Head of caudate nucleus (tissue), 42 donors: ENCODE measurements around the gene RPS5.
"Not testable (repeated sequence)": the region's sequence is repeated elsewhere in the genome, so short reads cannot be mapped to it uniquely, and the experiment has no call there.

ENCODE experiments used
- DNase-seq, 42 donors: peaks; one replicate each; pipeline versions ENCODE4 v3.0.0 to v3.0.0-alpha.2; 2020 to 2021; ENCODE audit warnings: mixed read lengths in 7 of 42
- intact Hi-C: fragments of 100-400 bp; cut with DNase I; formaldehyde crosslinking; loops from one replicate; pipeline ENCODE4 v1.15.0; 2022

RPS5 gene

DNA sequence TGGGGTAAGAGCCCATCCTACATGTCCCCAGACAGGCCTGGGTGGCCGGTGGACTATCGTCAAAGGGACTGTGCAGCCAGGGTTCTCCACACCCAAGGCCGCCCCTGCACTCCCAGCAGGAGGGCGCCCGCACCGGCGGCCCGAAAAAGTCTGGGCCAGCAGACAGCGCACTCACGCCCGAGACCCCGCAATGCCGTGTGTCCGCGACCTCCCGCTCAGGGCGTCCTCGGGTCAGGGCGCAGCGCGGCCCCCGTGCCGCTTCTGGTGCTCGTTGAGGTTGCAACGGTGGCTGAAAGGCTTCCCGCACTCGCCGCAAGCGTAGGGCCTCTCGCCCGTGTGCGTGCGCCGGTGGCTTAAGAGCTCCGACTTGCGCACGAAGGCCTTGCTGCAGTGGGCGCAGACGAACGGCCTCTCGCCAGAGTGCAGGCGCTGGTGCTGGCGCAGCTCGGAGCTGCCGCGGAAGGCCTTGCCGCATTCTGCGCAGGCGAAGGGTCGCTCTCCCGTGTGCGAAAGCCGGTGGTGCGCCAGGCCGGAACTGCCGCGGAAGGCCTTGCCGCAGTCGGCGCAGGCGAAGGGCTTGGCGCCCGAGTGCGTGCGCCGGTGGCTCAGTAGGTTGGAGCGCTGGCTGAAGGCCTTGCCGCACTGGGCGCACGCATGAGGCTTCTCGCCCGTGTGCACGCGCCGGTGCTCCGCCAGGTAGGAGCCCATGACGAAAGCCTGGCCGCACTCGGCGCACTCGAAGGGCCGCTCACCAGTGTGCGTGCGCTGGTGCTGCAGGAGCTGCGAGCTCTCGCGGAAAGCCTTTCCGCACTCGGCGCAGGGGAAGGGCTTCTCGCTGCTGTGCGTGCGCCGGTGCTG is 30.9 kb upstream of the RPS5 start:
- no peak for DNase-seq
- intact Hi-C loops: no loop called here

GRCh38 chr19:58356766-58357480 is 30.1 kb upstream of the RPS5 start:
- intact Hi-C loops: no loop called here

GRCh38 chr19:58357481-58358145 is 29.5 kb upstream of the RPS5 start:
- intact Hi-C loops: no loop called here
- peak in 1 of 42 donors; percentile 2 for DNase-seq

More at GRCh38 chr19:58356766-58357480, 30.1 kb upstream of the RPS5 start:
- peak in 1 of 42 donors; percentile 3 for DNase-seq

- DNase-seq: peak in 16 of 42 donors; percentile 17 to 54 (median 40)
- intact Hi-C loops: no loop called here
Measured at GRCh38 chr19:58361900-58362271, 25.2 kb upstream of the RPS5 start.

DNA sequence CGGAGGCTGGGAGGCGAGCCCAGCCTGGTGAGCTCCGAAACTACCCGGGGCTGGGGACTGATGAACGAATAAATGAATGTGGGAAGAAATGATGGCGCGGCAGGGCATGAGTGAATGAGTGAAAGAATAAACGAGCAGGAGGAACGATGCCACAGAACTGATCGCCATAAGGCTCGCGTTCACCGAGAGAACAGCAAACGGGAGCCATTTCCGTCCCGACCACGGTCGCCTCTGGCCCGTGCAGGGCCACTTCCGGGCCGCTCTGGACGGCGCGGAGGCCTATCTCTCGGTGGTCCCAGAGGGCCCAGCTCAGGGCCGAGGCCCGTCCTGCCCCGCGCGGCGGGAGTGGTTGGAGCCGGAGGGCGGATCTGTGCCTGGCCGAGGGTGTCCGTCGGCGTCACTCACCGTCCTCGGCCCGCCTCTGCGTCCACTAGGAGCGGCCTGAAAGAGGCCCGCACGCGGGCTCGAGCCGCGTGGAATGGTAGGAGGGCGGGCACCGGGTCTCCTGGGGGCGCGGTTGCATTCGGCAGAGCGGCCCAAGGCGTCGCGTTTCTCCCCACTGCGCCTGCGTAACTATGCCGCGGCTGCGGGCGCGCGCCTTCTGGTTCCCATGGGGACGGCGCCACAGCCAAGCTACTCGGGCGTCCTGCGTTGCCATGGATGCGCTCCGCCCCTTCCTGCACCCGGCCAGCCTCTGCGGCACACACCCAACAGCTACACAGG is 24.6 kb upstream of the RPS5 start, which contains the start of gene ZNF497:
TSS of gene ZNF497 (minus strand) at position 480 of the 723 bp plus-strand sequence. CDS start 5,116 bp downstream, outside the sequence.
- intact Hi-C loops: no loop called here

DNA sequence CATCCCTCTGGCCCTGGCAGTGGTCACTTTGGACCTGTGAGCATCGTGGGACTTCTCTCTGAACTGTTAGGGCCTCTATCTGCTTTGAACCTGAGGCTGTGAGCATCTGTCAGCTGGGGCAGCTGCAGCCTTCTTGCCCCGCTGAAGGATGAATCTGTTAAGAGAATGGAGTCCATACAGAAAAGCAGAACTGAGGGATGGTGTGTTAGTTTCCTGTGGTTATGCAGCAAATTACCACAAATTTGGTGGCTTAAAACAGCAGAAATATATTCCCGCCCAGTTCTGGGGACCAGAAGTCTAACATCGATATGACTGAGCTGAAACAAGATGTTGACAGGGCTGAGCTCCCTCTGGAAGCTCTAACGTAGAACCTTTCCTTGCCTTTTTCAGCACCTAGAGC is 22.9 kb upstream of the RPS5 start:
- intact Hi-C loops: no loop called here

More for the DNA sequence above, 24.6 kb upstream of the RPS5 start, which contains the start of gene ZNF497:
- peak; percentile 94 to 99 (median 98) for DNase-seq

GRCh38 chr19:58366585-58367430 is 20.3 kb upstream of the RPS5 start:
- peak in 1 of 42 donors; percentile 3 for DNase-seq
- intact Hi-C loops: no loop called here

More for the DNA sequence above, 22.9 kb upstream of the RPS5 start:
- DNase-seq: no peak

- peak in 1 of 42 donors; percentile 1 for DNase-seq
- intact Hi-C loops: no loop called here
Measured at GRCh38 chr19:58367698-58368454, 19.2 kb upstream of the RPS5 start.

- peak in 1 of 42 donors; percentile 1 for DNase-seq
Measured at GRCh38 chr19:58368561-58369360, 18.3 kb upstream of the RPS5 start.

GRCh38 chr19:58372311-58373133 is 14.5 kb upstream of the RPS5 start:
- peak in 2 of 42 donors; percentile 28 to 37 for DNase-seq
- intact Hi-C loops: no loop called here

More at GRCh38 chr19:58368561-58369360, 18.3 kb upstream of the RPS5 start:
- intact Hi-C loops: no loop called here

- DNase-seq: no peak
- intact Hi-C loops: no loop called here
Measured at GRCh38 chr19:58374200-58374599, 12.9 kb upstream of the RPS5 start.

- intact Hi-C loops, DNase-seq: not testable (repeated sequence)
Measured at GRCh38 chr19:58376724-58377123, 10.3 kb upstream of the RPS5 start.

GRCh38 chr19:58379246-58379645 is 7.8 kb upstream of the RPS5 start:
- intact Hi-C loops: no loop called here
- no peak for DNase-seq

DNA sequence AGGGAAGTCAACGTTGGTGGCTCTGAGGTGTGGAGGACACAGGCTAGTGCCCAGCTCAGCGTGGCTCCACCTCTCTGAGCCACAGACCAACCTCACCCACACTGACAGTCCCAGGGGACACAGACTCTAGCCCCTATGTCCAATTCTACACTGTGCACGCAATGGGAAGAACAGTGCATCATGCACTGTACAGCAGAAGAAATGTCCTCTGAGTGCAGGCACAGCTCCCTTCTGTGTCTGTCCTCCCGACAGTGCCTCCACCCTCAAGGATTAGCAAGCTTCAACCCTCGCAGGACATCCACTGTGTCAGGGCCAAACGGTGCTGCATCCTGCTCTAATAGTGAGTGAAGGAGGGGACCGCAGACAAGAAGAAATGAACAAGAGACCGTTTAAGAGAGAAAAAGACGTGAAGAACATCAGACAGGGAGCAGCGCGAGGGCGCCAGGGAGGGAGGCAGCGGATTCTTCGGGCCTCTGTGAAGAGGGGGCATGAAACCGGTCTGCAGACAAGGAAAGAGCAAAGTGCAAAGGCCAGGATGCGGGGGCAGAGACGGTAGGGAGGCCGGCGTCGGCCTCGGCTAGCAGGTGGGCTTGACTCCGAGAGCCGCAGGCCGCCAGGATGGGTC is 6.9 kb upstream of the RPS5 start:
- DNase-seq: peak in 3 of 42 donors; percentile 12 to 34 (median 26)
- intact Hi-C loops: loop anchor here (2.0 kb wide), 1 partner anchor 53 kb away; the partner anchor contains the start of gene ZSCAN22
